Endothelial cell of umbilical vein (primary cell): ENCODE measurements around the gene PBX3. TPM values are rescaled to one million over a fixed set of nuclear protein-coding genes. Genes with fewer than 3 reads are reported as not detected.

Source experiments
- BruUV-seq: library from RNA; stranded (reverse); fragments of 400-500 nt; replicated peaks from 2 replicates; lab custom pipeline; 2021; lab: Mats Ljungman, UMichigan
- CTCF ChIA-PET: fragments of 300-600, 350-600 bp; sonication (Branson Sonifier 250); formaldehyde crosslinking; loops from one replicate; lab custom pipeline; 2021; ENCODE audit warnings: antibody characterized with exemption, inconsistent platforms; lab: Charles Lee
- POLR2A ChIA-PET: fragments of 300-600, 350-600 bp; sonication (Branson Sonifier 250); formaldehyde crosslinking; loops from one replicate; lab custom pipeline; 2021; ENCODE audit warnings: antibody characterized with exemption, inconsistent platforms; lab: Charles Lee
- DNase-seq: peaks from one replicate; pipeline ENCODE4 v3.0.0-alpha.2; 2011; ENCODE audit warnings: low read depth, low spot score
- FAIRE-seq: peaks from 2 replicates; lab custom pipeline; 2011; peaks lifted over from hg19 to GRCh38; lab: Jason Lieb, UNC
- H2AFZ ChIP-seq: 2 replicates; pipeline ENCODE4 v1.6.0; 2012; ENCODE audit warnings: low read depth, low read length, control low read depth, inconsistent platforms
- H3K27ac ChIP-seq: 2 replicates; pipeline ENCODE4 v1.5.1; 2011; ENCODE audit warnings: low read depth, mild to moderate bottlenecking, control low read depth, low read length, moderate library complexity; ENCODE audit not compliant: insufficient read depth
- H3K27me3 ChIP-seq, 2 experiments: 2 replicates each; pipeline versions ENCODE4 v1.6.0 to v1.6.1; 2011; ENCODE audit warnings: low read length in 2 of 2, mixed read lengths in 1 of 2; ENCODE audit not compliant: control insufficient read depth in 2 of 2, insufficient read depth in 2 of 2
- H3K36me3 ChIP-seq, 2 experiments: 2 replicates in 1 of 2; 3 replicates in 1 of 2; pipeline ENCODE4 v1.5.1; 2011; ENCODE audit warnings: low read length in 2 of 2, mild to moderate bottlenecking in 1 of 2, moderate library complexity in 1 of 2; ENCODE audit not compliant: control insufficient read depth in 2 of 2, insufficient read depth in 2 of 2; ENCODE audit errors: extremely low read depth in 1 of 2
- H3K4me1 ChIP-seq: 3 replicates; pipeline ENCODE4 v1.5.1; 2011; ENCODE audit warnings: mild to moderate bottlenecking, low read length; ENCODE audit not compliant: control insufficient read depth, insufficient read depth; ENCODE audit errors: extremely low read depth
- H3K4me2 ChIP-seq: 2 replicates; pipeline ENCODE4 v1.6.1; 2011; ENCODE audit warnings: low read length, control low read depth, mixed read lengths; ENCODE audit not compliant: insufficient read depth
- H3K4me3 ChIP-seq, 3 experiments: fragments of 200-600 bp in 1 of 3; sonication (generic), shearing (Covaris generic) in 1 of 3; replicated peaks in 1 of 3; 2 replicates each; pipeline ENCODE4 v1.5.1; 2011 to 2016; ENCODE audit warnings: control low read depth in 3 of 3, low read length in 3 of 3, mild to moderate bottlenecking in 2 of 3, inconsistent platforms in 1 of 3, low read depth in 1 of 3, moderate library complexity in 1 of 3; ENCODE audit not compliant: insufficient read depth in 1 of 3
- H3K79me2 ChIP-seq: 2 replicates; pipeline ENCODE4 v1.6.0; 2012; ENCODE audit warnings: low read length, inconsistent platforms; ENCODE audit not compliant: control insufficient read depth, insufficient read depth
- H3K9ac ChIP-seq: replicated peaks from 2 replicates; pipeline ENCODE3; 2011; ENCODE audit warnings: low read length, control low read depth; ENCODE audit not compliant: insufficient read depth; ENCODE audit errors: extremely low read depth
- H3K9me1 ChIP-seq: replicated peaks from 3 replicates; pipeline ENCODE4 v1.6.0; 2011; ENCODE audit warnings: mild to moderate bottlenecking, low read length; ENCODE audit not compliant: control insufficient read depth, insufficient read depth; ENCODE audit errors: extremely low read depth
- H3K9me3 ChIP-seq: replicated peaks from 2 replicates; pipeline ENCODE4 v1.5.1; 2012; ENCODE audit warnings: low read length, inconsistent platforms; ENCODE audit not compliant: control insufficient read depth, insufficient read depth
- H4K20me1 ChIP-seq: replicated peaks from 2 replicates; pipeline ENCODE3; 2011; ENCODE audit warnings: mild to moderate bottlenecking, low read length; ENCODE audit not compliant: control insufficient read depth, insufficient read depth; ENCODE audit errors: extremely low read depth
- EZH2 ChIP-seq: IDR thresholded peaks from 2 replicates; pipeline ENCODE4 v1.6.1; 2012; ENCODE audit warnings: borderline replicate concordance, low read depth, mild to moderate bottlenecking, moderate library complexity, low read length, inconsistent platforms; ENCODE audit not compliant: severe bottlenecking
- FOS ChIP-seq: IDR thresholded peaks from 2 replicates; pipeline ENCODE4 v1.6.1; 2011; ENCODE audit warnings: mild to moderate bottlenecking, low read length, moderate library complexity, borderline replicate concordance; ENCODE audit not compliant: insufficient read depth
- GATA2 ChIP-seq: IDR thresholded peaks from 2 replicates; pipeline ENCODE4 v1.7.0; 2011; ENCODE audit warnings: low read depth, mild to moderate bottlenecking, moderate library complexity, mixed read lengths, low read length; ENCODE audit not compliant: insufficient read length, insufficient read depth
- JUN ChIP-seq: IDR thresholded peaks from 2 replicates; pipeline ENCODE4 v1.6.1; 2011; ENCODE audit warnings: borderline replicate concordance, low read depth; ENCODE audit not compliant: insufficient read length, insufficient read depth
- MYC ChIP-seq: IDR thresholded peaks from one replicate; pipeline ENCODE4 v1.6.1; 2011; ENCODE audit warnings: mild to moderate bottlenecking, low read depth, low read length
- POLR2A ChIP-seq: IDR thresholded peaks from 2 replicates; pipeline ENCODE4 v1.6.1; 2012; ENCODE audit warnings: low read depth, mild to moderate bottlenecking, control low read depth, low read length
- POLR2AphosphoS5 ChIP-seq: IDR thresholded peaks from 2 replicates; pipeline ENCODE4 v1.6.1; 2012; ENCODE audit warnings: low read depth, mild to moderate bottlenecking, control low read depth, low read length, moderate library complexity; ENCODE audit not compliant: insufficient read depth
- dilution Hi-C: fragments of 300-500 bp; cut with MboI; formaldehyde crosslinking; loops from one replicate; pipeline ENCODE4 v1.15.0; 2019; ENCODE audit warnings: low sequenced_read_pairs; ENCODE audit not compliant: extremely low pct_ligation_motif_present
- intact Hi-C: fragments of 100-400 bp; cut with micrococcal nuclease; formaldehyde crosslinking; loops from one replicate; pipeline ENCODE4 v1.10.0; 2022
- polyA plus RNA-seq, 4 experiments: library from polyadenylated mRNA; depleted of rRNA in 3 of 4; stranded (reverse) in 3 of 4; unstranded in 1 of 4; fragments of >200 nt; gene quantifications; 2 replicates each; pipeline versions ENCODE4 v1.2.1 to v1.2.3, GENCODE V29; 2011 to 2012; ENCODE audit warnings: missing spikeins in 1 of 4
- total RNA-seq: library from RNA; stranded (reverse); gene quantifications from 2 replicates; pipeline ENCODE4 v1.2.3, GENCODE V29; 2021
- TF ChIP-seq, protein P1 (sequence below), 2 donors: IDR thresholded peaks; 1 replicate in 1 of 2; 2 replicates in 1 of 2; pipeline ENCODE4 v1.5.1; 2011; ENCODE audit warnings: low read length in 2 of 2, mild to moderate bottlenecking in 2 of 2, moderate library complexity in 2 of 2, control low read depth in 1 of 2, inconsistent platforms in 1 of 2, low read depth in 1 of 2; ENCODE audit not compliant: insufficient read depth in 1 of 2; ENCODE audit errors: extremely low read depth in 1 of 2
- TF ChIP-seq, protein P2 (sequence below): IDR thresholded peaks from 2 replicates; pipeline ENCODE4 v1.6.1; 2011; ENCODE audit not compliant: insufficient read depth, insufficient read length

Gene PBX3
- total and polyA plus RNA-seq, 2 donors (not counting 3 experiments of a cell fraction or from before 2014, with no cell fraction given), result 18.8 to 42.0 TPM

DNA sequence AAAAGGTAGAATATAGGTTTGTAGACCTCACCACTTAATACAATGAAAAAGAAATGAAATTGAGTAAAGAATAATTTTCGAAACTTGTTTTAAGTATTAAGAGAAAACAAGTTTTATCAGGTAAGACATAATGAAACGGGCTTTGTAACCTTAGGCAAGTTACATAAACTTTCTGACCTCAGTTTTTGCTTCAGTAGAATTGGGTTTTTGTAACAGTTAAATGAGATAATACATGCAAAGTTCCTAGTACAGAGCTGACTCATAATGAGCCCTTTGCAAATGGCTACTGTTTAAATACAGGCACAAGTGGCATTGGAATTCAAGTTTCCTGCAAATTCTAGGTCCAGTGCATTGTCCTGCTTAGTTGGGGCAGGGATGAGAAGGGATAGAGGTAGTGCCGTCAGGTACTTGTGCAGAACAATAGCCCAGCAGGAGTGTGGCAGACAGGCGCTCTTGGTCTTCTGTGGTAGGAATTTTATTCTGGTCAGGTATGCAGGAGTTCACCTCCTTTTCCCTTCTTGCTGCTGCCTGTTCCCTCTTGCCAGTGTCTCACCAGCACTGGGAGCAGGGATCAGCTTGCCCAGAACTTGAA is 203.8 kb downstream of the PBX3 start:
- no peak overlapping the region for H3K4me3 ChIP-seq
- H3K9me3 ChIP-seq, result no peaks in the 10 kb centered on the region
- no peaks in the 10 kb centered on the region for H3K79me2 ChIP-seq
- H3K4me2 ChIP-seq, result no peak overlapping the region
- FAIRE-seq (no peak), DNase-seq (no peak)
- ChIA-PET POLR2A (no interaction called here), CTCF (no interaction called here)
- dilution Hi-C loops, result no loop called here
- H3K27me3 ChIP-seq, result no peaks in the 10 kb centered on the region
- H2AFZ ChIP-seq, result no peak overlapping the region
- TF ChIP-seq JUN (no peak), MYC (no peak), EZH2 (no peak), GATA2 (no peak), POLR2A (no peak), POLR2AphosphoS5 (no peak), FOS (no peak)
- TF ChIP-seq, protein P1, sequence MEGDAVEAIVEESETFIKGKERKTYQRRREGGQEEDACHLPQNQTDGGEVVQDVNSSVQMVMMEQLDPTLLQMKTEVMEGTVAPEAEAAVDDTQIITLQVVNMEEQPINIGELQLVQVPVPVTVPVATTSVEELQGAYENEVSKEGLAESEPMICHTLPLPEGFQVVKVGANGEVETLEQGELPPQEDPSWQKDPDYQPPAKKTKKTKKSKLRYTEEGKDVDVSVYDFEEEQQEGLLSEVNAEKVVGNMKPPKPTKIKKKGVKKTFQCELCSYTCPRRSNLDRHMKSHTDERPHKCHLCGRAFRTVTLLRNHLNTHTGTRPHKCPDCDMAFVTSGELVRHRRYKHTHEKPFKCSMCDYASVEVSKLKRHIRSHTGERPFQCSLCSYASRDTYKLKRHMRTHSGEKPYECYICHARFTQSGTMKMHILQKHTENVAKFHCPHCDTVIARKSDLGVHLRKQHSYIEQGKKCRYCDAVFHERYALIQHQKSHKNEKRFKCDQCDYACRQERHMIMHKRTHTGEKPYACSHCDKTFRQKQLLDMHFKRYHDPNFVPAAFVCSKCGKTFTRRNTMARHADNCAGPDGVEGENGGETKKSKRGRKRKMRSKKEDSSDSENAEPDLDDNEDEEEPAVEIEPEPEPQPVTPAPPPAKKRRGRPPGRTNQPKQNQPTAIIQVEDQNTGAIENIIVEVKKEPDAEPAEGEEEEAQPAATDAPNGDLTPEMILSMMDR (IDR thresholded peaks at IDR 0.05; ENCODE audit: extremely low read depth in 1 of 2, insufficient read depth in 1 of 2, low read depth in 1 of 2, low read length in 2 of 2), result no peak
- TF ChIP-seq, protein P2, sequence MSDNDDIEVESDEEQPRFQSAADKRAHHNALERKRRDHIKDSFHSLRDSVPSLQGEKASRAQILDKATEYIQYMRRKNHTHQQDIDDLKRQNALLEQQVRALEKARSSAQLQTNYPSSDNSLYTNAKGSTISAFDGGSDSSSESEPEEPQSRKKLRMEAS, result no peak
- no peaks in the 10 kb centered on the region for H4K20me1 ChIP-seq
- H3K4me1 ChIP-seq, result no peaks in the 10 kb centered on the region
- intact Hi-C loops, result no loop called here
- no peak overlapping the region for H3K9ac ChIP-seq
- no peak overlapping the region for H3K27ac ChIP-seq
- H3K36me3 ChIP-seq, result no peaks in the 10 kb centered on the region
- BruUV-seq, result no TSS peak
- no peaks in the 10 kb centered on the region for H3K9me1 ChIP-seq
